ENCODE results near the gene ADAM17. TPM values are rescaled to one million over a fixed set of nuclear protein-coding genes. Genes with fewer than 3 reads are reported as not detected.

ADAM17 gene
- total RNA-seq, 1 experiment from 2014 or later, result 39.8 TPM

DNA sequence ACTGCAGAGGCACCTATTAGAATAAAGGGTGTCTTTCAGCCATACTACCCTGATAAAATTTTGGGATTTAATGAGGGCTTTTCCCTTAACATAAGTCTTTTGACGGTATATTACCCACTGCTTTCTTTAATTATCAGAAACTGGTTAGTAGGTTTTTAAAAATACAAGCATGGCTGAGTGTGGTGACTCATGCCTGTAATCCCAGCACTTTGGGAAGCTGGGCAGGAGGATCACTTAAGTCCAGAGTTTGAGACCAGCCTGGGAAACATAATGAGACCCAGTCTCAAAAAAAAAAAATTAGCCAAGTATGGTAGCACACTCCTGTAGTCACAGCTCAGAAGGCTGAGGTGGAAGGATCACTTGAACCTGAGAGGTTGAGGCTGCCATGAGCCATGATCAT lies 116.1 kb downstream of the ADAM17 start:
- no peak overlapping the region for H2AFZ ChIP-seq (ENCODE audit: low read length)
- no peak for DNase-seq
- H3K9me2 ChIP-seq (replicated peaks; ENCODE audit: insufficient read depth, low read length), result no peaks in the 10 kb centered on the region
- no peaks in the 10 kb centered on the region for H3K9me3 ChIP-seq (ENCODE audit: low read length)
- no peak overlapping the region for H3K9ac ChIP-seq (ENCODE audit: low read length)
- no peak overlapping the region for H3K4me3 ChIP-seq (ENCODE audit: low read length)
- no peaks in the 10 kb centered on the region for H3K27me3 ChIP-seq (ENCODE audit: low read length)
- H4K20me1 ChIP-seq (ENCODE audit: insufficient read depth, low read depth, low read length), result no peaks in the 10 kb centered on the region
- no peaks in the 10 kb centered on the region for H3K79me2 ChIP-seq (ENCODE audit: low read length)
- peaks cover 58% of the 10 kb centered on the region; the same call in 1 of the 2 replicates for H3K36me3 ChIP-seq (ENCODE audit: insufficient read depth, low read length)
- H3K4me2 ChIP-seq (ENCODE audit: low read depth, low read length, poor library complexity, severe bottlenecking), result no peak overlapping the region
- H3K27ac ChIP-seq (ENCODE audit: low read length), result no peak overlapping the region
- H3K4me1 ChIP-seq (ENCODE audit: low read length), result no peaks in the 10 kb centered on the region

Other genes starting within 250 kb of the ADAM17 start
- gene ITGB1BP1, start 132.3 kb downstream of the ADAM17 start, total RNA-seq (2014; rRNA removed; shearing (Covaris generic); ENCODE audit: low replicate concordance), result 36.7 and 43.5 TPM in 2 replicates
- gene CPSF3, start 132.2 kb downstream of the ADAM17 start, total RNA-seq (2014; rRNA removed; shearing (Covaris generic); ENCODE audit: low replicate concordance), result 52.5 and 72.6 TPM in 2 replicates
- 63.5 and 69.5 TPM in 2 replicates for gene IAH1, start 81.3 kb downstream of the ADAM17 start, total RNA-seq (2014; rRNA removed; shearing (Covaris generic); ENCODE audit: low replicate concordance)
- 112 and 189 TPM in 2 replicates for gene YWHAQ, start 75.2 kb upstream of the ADAM17 start, total RNA-seq (2014; rRNA removed; shearing (Covaris generic); ENCODE audit: low replicate concordance)